ENCODE data around the gene ZNF74.
"Not testable (repeated sequence)": the region's sequence is repeated elsewhere in the genome, so short reads cannot be mapped to it uniquely, and the experiment has no call there.

Gene ZNF74

DNA sequence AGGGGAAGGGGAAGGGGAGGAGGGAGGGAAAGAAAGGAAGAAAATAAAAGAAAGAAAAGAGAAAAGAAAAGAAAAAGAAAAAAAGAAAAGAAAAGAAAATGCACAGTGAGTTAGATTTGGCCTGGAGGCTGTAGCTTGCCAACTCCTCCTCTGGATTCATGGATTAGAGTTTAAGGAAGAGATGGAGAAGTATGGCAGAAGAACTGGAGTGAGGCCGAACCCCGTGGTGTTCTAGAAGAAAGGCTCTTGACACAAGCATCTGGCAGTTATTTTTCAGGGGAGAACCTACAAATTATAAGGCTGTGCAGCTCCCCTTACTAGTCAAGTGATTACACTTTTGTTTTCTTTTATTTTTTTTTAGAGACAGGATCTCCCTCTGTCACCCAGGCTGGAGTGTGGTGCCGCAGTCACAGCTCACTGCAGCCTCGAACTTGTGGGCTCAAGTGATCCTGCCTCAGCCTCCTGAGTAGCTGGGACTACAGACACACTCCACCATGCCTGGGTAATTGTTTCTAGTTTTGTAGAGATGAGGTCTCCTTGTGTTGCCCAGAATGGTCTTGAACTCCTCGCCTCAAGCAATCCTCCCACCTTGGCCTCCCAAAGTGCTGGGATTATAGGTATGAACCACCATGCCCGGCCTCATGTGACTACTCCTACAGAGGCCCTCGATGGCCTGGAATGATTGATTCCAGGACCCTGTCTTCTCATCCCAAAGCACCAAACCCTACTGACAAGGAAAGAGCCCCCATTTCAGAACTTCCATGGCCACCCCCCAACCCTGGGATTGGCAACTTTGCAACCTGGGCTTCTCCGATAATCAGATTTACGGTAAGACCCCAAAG, 19.5 kb downstream of the ZNF74 start:
- no peaks in the 10 kb centered on the region for H4K20me1 ChIP-seq
- no peak for TF ChIP-seq Cebpa-rat (IDR thresholded peaks at IDR 0.05)
- H3K36me3 ChIP-seq, result peaks cover 0 to 5% (median 0%) of the 10 kb centered on the region in 11 experiments; a peak in 1 of 22 replicates
- no peak overlapping the region for H3K4me3 ChIP-seq
- peaks cover 0 to 33% (median 23%) of the 10 kb centered on the region in 10 experiments; a peak in 14 of 20 replicates for H3K4me1 ChIP-seq
- no peak overlapping the region for H3K9ac ChIP-seq
- H3K9me3 ChIP-seq (replicated peaks in 1 of 11), result no peaks in the 10 kb centered on the region
- peak overlapping the region in 2 of 11 experiments; percentile 17 to 39; a peak in 3 of 22 replicates for H3K4me2 ChIP-seq
- no peaks in the 10 kb centered on the region for H3K27me3 ChIP-seq
- no peak overlapping the region for H3K27ac ChIP-seq

GRCh38 chr22:20414059-20414440, 20.1 kb downstream of the ZNF74 start:
- H3K9ac ChIP-seq, result no peak overlapping the region
- no peaks in the 10 kb centered on the region for H4K20me1 ChIP-seq
- H3K4me1 ChIP-seq, result peaks cover 0 to 33% (median 25%) of the 10 kb centered on the region in 10 experiments; a peak in 14 of 20 replicates
- TF ChIP-seq Cebpa-rat (IDR thresholded peaks at IDR 0.05), result no peak
- H3K4me2 ChIP-seq, result no peak overlapping the region
- H3K9me3 ChIP-seq (replicated peaks in 1 of 11), result no peaks in the 10 kb centered on the region
- peaks cover 0 to 2% (median 0%) of the 10 kb centered on the region in 11 experiments; a peak in 1 of 22 replicates for H3K36me3 ChIP-seq
- no peak overlapping the region for H3K4me3 ChIP-seq
- H3K27me3 ChIP-seq, result no peaks in the 10 kb centered on the region
- H3K27ac ChIP-seq, result no peak overlapping the region

- Histone ChIP-seq H3K4me1 (peaks cover 0 to 36% (median 25%) of the 10 kb centered on the region in 10 experiments; a peak in 14 of 20 replicates), H4K20me1 (no peaks in the 10 kb centered on the region), H3K4me2 (no peak overlapping the region), H3K4me3 (no peak overlapping the region), H3K27ac (no peak overlapping the region), H3K9me3 (replicated peaks in 1 of 11) (no peaks in the 10 kb centered on the region), H3K36me3 (no peaks in the 10 kb centered on the region), H3K27me3 (no peaks in the 10 kb centered on the region), H3K9ac (no peak overlapping the region)
- no peak for TF ChIP-seq Cebpa-rat (IDR thresholded peaks at IDR 0.05)
Observed at GRCh38 chr22:20414450-20414849, 20.5 kb downstream of the ZNF74 start.

DNA sequence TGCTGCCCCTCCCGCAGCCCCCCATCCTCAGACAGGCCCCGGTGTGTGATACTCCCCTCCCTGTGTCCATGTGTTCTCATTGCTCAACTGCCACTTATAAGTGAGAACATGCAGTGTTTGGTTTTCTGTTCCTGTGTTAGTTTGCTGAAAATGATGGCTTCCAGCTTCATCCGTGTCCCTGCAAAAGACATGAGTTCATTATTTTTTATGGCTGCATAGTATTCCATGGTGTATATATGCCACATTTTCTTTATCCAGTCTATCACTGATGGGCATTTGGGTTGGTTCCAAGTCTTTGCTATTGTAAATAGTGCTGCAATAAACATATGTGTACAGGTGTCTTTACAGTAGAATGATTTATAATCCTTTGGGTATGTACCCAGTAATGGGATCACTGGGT, 21.3 kb downstream of the ZNF74 start:
- not testable (repeated sequence) for H4K20me1 ChIP-seq; H3K27me3 ChIP-seq; H3K4me2 ChIP-seq; H3K9ac ChIP-seq; H3K36me3 ChIP-seq; H3K9me3 ChIP-seq (replicated peaks in 1 of 11); H3K27ac ChIP-seq; H3K4me3 ChIP-seq
- peaks cover 0 to 42% (median 28%) of the 10 kb centered on the region in 10 experiments; a peak in 15 of 20 replicates for H3K4me1 ChIP-seq

- H3K27me3 ChIP-seq; H3K36me3 ChIP-seq; H3K9ac ChIP-seq; H3K27ac ChIP-seq; H3K4me2 ChIP-seq; H4K20me1 ChIP-seq; H3K9me3 ChIP-seq (replicated peaks in 1 of 11); H3K4me3 ChIP-seq: not testable (repeated sequence)
- peaks cover 0 to 46% (median 31%) of the 10 kb centered on the region in 10 experiments; a peak in 16 of 20 replicates for H3K4me1 ChIP-seq
Observed at GRCh38 chr22:20415699-20416098, 21.7 kb downstream of the ZNF74 start.

- Histone ChIP-seq H3K4me3 (peak overlapping the region in 2 of 10 experiments; percentile 10 to 31; a peak in 2 of 20 replicates), H3K4me2 (peak overlapping the region; percentile 46 to 85 (median 72); a peak in 21 of 22 replicates)
- TF ChIP-seq Cebpa-rat (IDR thresholded peaks at IDR 0.05), result no peak
Observed at GRCh38 chr22:20418211-20418788, 24.3 kb downstream of the ZNF74 start.

GRCh38 chr22:20419664-20419951, 25.7 kb downstream of the ZNF74 start:
- Histone ChIP-seq H3K36me3 (no peaks in the 10 kb centered on the region), H3K9me3 (replicated peaks in 1 of 11) (peaks cover 0 to under 1% (median 0%) of the 10 kb centered on the region in 11 experiments; a peak in 1 of 22 replicates), H3K9ac (no peak overlapping the region), H3K27me3 (peaks cover 4 to 14% (median 7%) of the 10 kb centered on the region in 11 experiments), H3K4me1 (peaks cover 23 to 68% (median 62%) of the 10 kb centered on the region in 10 experiments), H3K4me2 (no peak overlapping the region), H3K4me3 (no peak overlapping the region), H3K27ac (no peak overlapping the region), H4K20me1 (peaks cover 0 to 5% (median 0%) of the 10 kb centered on the region in 11 experiments; a peak in 1 of 22 replicates)
- no peak for TF ChIP-seq Cebpa-rat (IDR thresholded peaks at IDR 0.05)

More at GRCh38 chr22:20418211-20418788, 24.3 kb downstream of the ZNF74 start:
- Histone ChIP-seq H3K9me3 (replicated peaks in 1 of 11) (no peaks in the 10 kb centered on the region), H3K27me3 (peaks cover 0 to 1% (median 0%) of the 10 kb centered on the region in 11 experiments; a peak in 1 of 22 replicates), H3K9ac (peak overlapping the region in 5 of 11 experiments; percentile 29 to 50 (median 42); a peak in 4 of 22 replicates), H3K36me3 (no peaks in the 10 kb centered on the region), H3K27ac (no peak overlapping the region), H4K20me1 (peaks cover 0 to 2% (median 0%) of the 10 kb centered on the region in 11 experiments; a peak in 1 of 22 replicates), H3K4me1 (peaks cover 10 to 61% (median 51%) of the 10 kb centered on the region in 10 experiments)

DNA sequence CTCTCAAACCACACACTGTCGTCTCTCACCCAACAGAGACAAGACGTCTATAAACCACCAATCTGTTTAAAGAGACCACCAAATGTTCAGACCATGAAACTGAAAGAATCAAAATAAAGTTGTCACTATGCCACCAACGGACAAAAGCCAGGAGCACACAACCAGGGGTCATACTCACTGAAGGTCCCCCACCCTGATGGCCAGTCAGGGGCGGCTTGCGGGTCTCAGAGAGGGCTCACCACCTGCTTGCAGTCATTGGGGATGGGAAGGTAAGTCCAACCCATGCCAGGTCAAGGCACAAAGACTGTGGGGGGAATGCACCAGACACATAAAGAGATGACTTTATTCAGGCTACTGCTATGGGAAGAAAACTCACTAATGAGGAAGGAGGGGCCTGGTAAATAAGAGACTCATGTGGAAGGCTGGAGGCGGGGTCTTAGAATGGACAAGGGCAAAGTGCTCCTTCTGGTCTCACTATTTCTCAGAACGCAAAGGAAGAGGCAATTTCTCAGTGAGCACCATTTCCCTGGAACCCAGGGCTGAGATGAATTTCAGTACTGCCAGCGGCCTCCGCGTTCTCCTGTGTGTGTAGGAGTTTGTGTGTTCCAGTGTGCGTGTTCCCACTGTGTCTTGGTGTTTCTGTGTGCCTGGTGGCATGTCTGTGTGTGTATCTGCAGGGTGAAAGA, 26.3 kb downstream of the ZNF74 start:
- H4K20me1 ChIP-seq, result peaks cover 0 to 5% (median 0%) of the 10 kb centered on the region in 11 experiments; a peak in 1 of 22 replicates

DNA sequence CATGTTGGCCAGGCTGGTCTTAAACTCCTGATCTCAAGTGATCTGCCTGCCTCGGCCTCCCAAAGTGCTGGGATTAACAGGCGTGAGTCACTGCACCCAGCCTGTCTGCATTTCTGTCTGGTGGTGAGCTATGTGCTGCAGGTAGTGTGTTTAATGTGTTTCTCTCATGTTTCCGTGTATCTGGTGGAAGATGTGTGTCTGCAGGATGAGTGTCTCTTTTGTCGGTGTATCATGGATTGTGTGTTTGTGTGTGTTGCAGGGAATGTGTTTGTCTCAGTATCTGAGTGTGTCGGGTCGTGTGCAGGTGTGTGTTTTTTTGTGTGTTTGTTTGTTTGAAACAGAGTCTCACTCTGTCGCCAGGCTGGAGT, 27.5 kb downstream of the ZNF74 start:
- no peak overlapping the region for H3K27ac ChIP-seq
- H4K20me1 ChIP-seq, result peaks cover 0 to 5% (median 0%) of the 10 kb centered on the region in 11 experiments; a peak in 1 of 22 replicates
- H3K4me3 ChIP-seq, result no peak overlapping the region
- peak overlapping the region in 9 of 11 experiments; percentile 82 to 97 (median 93); a peak in 12 of 22 replicates for H3K4me2 ChIP-seq
- no peaks in the 10 kb centered on the region for H3K36me3 ChIP-seq
- no peak overlapping the region for H3K9ac ChIP-seq
- peaks cover 27 to 73% (median 68%) of the 10 kb centered on the region in 10 experiments for H3K4me1 ChIP-seq
- no peak for TF ChIP-seq Cebpa-rat (IDR thresholded peaks at IDR 0.05)
- H3K27me3 ChIP-seq, result peaks cover 23 to 33% (median 26%) of the 10 kb centered on the region in 11 experiments
- H3K9me3 ChIP-seq (replicated peaks in 1 of 11), result peaks cover 0 to 9% (median 0%) of the 10 kb centered on the region in 11 experiments; a peak in 3 of 22 replicates

More for the DNA sequence above, 26.3 kb downstream of the ZNF74 start:
- no peak for TF ChIP-seq Cebpa-rat (IDR thresholded peaks at IDR 0.05)
- peaks cover 0 to 7% (median 0%) of the 10 kb centered on the region in 11 experiments; a peak in 3 of 22 replicates for H3K9me3 ChIP-seq (replicated peaks in 1 of 11)
- H3K36me3 ChIP-seq, result no peaks in the 10 kb centered on the region
- H3K9ac ChIP-seq, result no peak overlapping the region
- H3K27ac ChIP-seq, result no peak overlapping the region
- peak overlapping the region in 6 of 11 experiments; percentile 0 to 93 (median 14); a peak in 5 of 22 replicates for H3K4me2 ChIP-seq
- H3K4me1 ChIP-seq, result peaks cover 27 to 73% (median 68%) of the 10 kb centered on the region in 10 experiments
- H3K4me3 ChIP-seq, result no peak overlapping the region
- H3K27me3 ChIP-seq, result peaks cover 11 to 21% (median 14%) of the 10 kb centered on the region in 11 experiments

All from BLaER1 treated with 17β-estradiol and CSF1 and Interleukin-3, amounts not matched to agents 10 nM and 100 nM (cell line).